Gastrocnemius medialis (tissue), 4 donors: ENCODE results near the gene CASTOR1. TPM values are rescaled to one million over a fixed set of nuclear protein-coding genes. Genes with fewer than 3 reads are reported as not detected.

Experiments used
- ATAC-seq, 2 donors: fragments of 150-250 bp; one replicate each; pipeline ENCODE4 v1.9.1; 2016
- DNase-seq, 2 donors: peaks; one replicate each; pipeline ENCODE4 v3.0.0-alpha.2; 2019
- H3K27ac ChIP-seq, 4 donors: fragments of 200-600 bp; sonication (generic); 1 replicate in 1 of 4; 2 replicates in 3 of 4; pipeline ENCODE4 v1.5.1; 2016 to 2018; ENCODE audit warnings: mild to moderate bottlenecking in 2 of 4, moderate library complexity in 1 of 4
- H3K27me3 ChIP-seq, 3 donors: fragments of 200-600 bp; sonication (generic) in 2 of 3; 1 replicate in 1 of 3; 2 replicates in 2 of 3; pipeline versions ENCODE4 v1.5.1 to v1.6.0; 2016 to 2019; ENCODE audit warnings: mild to moderate bottlenecking in 1 of 3, moderate library complexity in 1 of 3
- H3K36me3 ChIP-seq, 2 donors: fragments of 200-600 bp; sonication (generic) in 1 of 2; one replicate each; pipeline ENCODE4 v1.5.1; 2017 to 2018
- H3K4me1 ChIP-seq, 2 donors: fragments of 200-600 bp; sonication (generic) in 1 of 2; one replicate each; pipeline ENCODE4 v1.5.1; 2016 to 2017; ENCODE audit warnings: mild to moderate bottlenecking in 2 of 2
- H3K4me3 ChIP-seq, 4 donors: fragments of 200-600 bp; sonication (generic) in 3 of 4; 1 replicate in 1 of 4; 2 replicates in 3 of 4; pipeline ENCODE4 v1.5.1; 2016 to 2019; ENCODE audit warnings: mild to moderate bottlenecking in 2 of 4
- H3K9me3 ChIP-seq, 3 donors: fragments of 200-600 bp; sonication (generic) in 2 of 3; 1 replicate in 1 of 3; 2 replicates in 2 of 3; pipeline ENCODE4 v1.5.1; 2016 to 2019
- CTCF ChIP-seq, 5 experiments: fragments of 450-650 bp in 3 of 5; fragments of 200-600 bp in 2 of 5; sonication (generic) in 2 of 5; IDR thresholded peaks in 4 of 5; conservative IDR thresholded peaks in 1 of 5; 1 replicate in 4 of 5; 2 replicates in 1 of 5; pipeline ENCODE4 v1.5.1; 2016 to 2019; ENCODE audit warnings: antibody characterized with exemption in 5 of 5, mild to moderate bottlenecking in 3 of 5, moderate library complexity in 3 of 5
- POLR2A ChIP-seq, 2 donors: fragments of 450-650 bp; IDR thresholded peaks; one replicate each; pipeline ENCODE4 v1.6.1; 2017; ENCODE audit warnings: antibody characterized with exemption in 2 of 2, mild to moderate bottlenecking in 2 of 2, moderate library complexity in 2 of 2
- in situ Hi-C, 4 donors: fragments of 200-750 bp; cut with MboI; loops; one replicate each; pipeline versions ENCODE4 v1.15.0 to v1.8.0; 2017; ENCODE audit warnings: low sequenced_read_pairs in 4 of 4
- intact Hi-C: fragments of 100-400 bp; cut with DNase I; formaldehyde crosslinking; loops from one replicate; pipeline ENCODE4 v1.15.1; 2023; ENCODE audit warnings: low total_unique reads
- total RNA-seq, 4 donors: library from RNA; depleted of rRNA; stranded (reverse); fragments of >200 nt; gene quantifications; one replicate each; pipeline versions ENCODE4 v1.1.0 to v1.2.3, GENCODE V29; 2016

Gene CASTOR1
- total RNA-seq, 4 donors from 2014 or later: 3.5 to 6.5 (median 5.6) TPM

GRCh38 chr22:30297991-30298701 is 8.8 kb upstream of the CASTOR1 start:
- H3K9me3 ChIP-seq: no peaks in the 10 kb centered on the region
- intact Hi-C loops: no loop called here
- peaks cover 15 to 18% of the 10 kb centered on the region in 2 donors for H3K4me1 ChIP-seq
- H3K36me3 ChIP-seq: peaks cover 0 to 19% of the 10 kb centered on the region in 2 donors
- ATAC-seq (no peak), DNase-seq (no peak)
- in situ Hi-C loops: loop anchor here in 1 of 4 donors (10.0 kb wide), 1 partner anchor 67 kb away; no protein-coding TSS in a partner anchor
- no peak for TF ChIP-seq POLR2A (IDR thresholded peaks at IDR 0.05)
- TF ChIP-seq CTCF (IDR thresholded peaks at IDR 0.05 in 4 of 5, conservative IDR thresholded peaks at IDR 0.05 in 1 of 5): no peak
- no peaks in the 10 kb centered on the region for H3K27me3 ChIP-seq
- H3K4me3 ChIP-seq: no peak overlapping the region
- peak overlapping the region in 1 of 4 donors; percentile 16 for H3K27ac ChIP-seq

- Histone ChIP-seq H3K27me3 (no peaks in the 10 kb centered on the region), H3K4me1 (peaks cover 11 to 16% of the 10 kb centered on the region in 2 donors), H3K27ac (no peak overlapping the region), H3K9me3 (no peaks in the 10 kb centered on the region), H3K4me3 (no peak overlapping the region), H3K36me3 (peaks cover 0 to 19% of the 10 kb centered on the region in 2 donors)
- no peak for ATAC-seq
- intact Hi-C loops: no loop called here
- DNase-seq: no peak
- in situ Hi-C loops: loop anchor here in 1 of 4 donors (10.0 kb wide), 1 partner anchor 67 kb away; no protein-coding TSS in a partner anchor
- TF ChIP-seq POLR2A (IDR thresholded peaks at IDR 0.05): no peak
These were observed 8.1 kb upstream of the CASTOR1 start for GRCh38 chr22:30297276-30297990.

- no peak overlapping the region for H3K4me3 ChIP-seq
- ATAC-seq (no peak), DNase-seq (no peak)
- H3K4me1 ChIP-seq: peaks cover 7 to 14% of the 10 kb centered on the region in 2 donors
- TF ChIP-seq CTCF (IDR thresholded peaks at IDR 0.05 in 4 of 5, conservative IDR thresholded peaks at IDR 0.05 in 1 of 5): no peak
- in situ Hi-C loops (loop anchor here in 1 of 4 donors (10.0 kb wide), 1 partner anchor 68 kb away; no protein-coding TSS in a partner anchor), intact Hi-C loops (no loop called here)
- H3K27ac ChIP-seq: no peak overlapping the region
- H3K36me3 ChIP-seq: peaks cover 0 to 19% of the 10 kb centered on the region in 2 donors
- no peaks in the 10 kb centered on the region for H3K27me3 ChIP-seq
- H3K9me3 ChIP-seq: no peaks in the 10 kb centered on the region
These were observed 7.5 kb upstream of the CASTOR1 start for GRCh38 chr22:30296833-30297232.

- no peak for ATAC-seq
- DNase-seq: no peak
- TF ChIP-seq POLR2A (IDR thresholded peaks at IDR 0.05) (no peak), CTCF (IDR thresholded peaks at IDR 0.05 in 4 of 5, conservative IDR thresholded peaks at IDR 0.05 in 1 of 5) (no peak)
- in situ Hi-C loops (loop anchor here in 1 of 4 donors (10.0 kb wide), 1 partner anchor 68 kb away; no protein-coding TSS in a partner anchor), intact Hi-C loops (no loop called here)
- Histone ChIP-seq H3K27ac (no peak overlapping the region), H3K36me3 (peaks cover 0 to 19% of the 10 kb centered on the region in 2 donors), H3K4me3 (no peak overlapping the region), H3K4me1 (peaks cover 6 to 14% of the 10 kb centered on the region in 2 donors), H3K27me3 (no peaks in the 10 kb centered on the region), H3K9me3 (no peaks in the 10 kb centered on the region)
These were observed 7.0 kb upstream of the CASTOR1 start for GRCh38 chr22:30296324-30296723.

GRCh38 chr22:30295576-30295975 is 6.3 kb upstream of the CASTOR1 start:
- intact Hi-C loops: no loop called here
- ATAC-seq (no peak), DNase-seq (no peak)
- peaks cover 0 to 19% of the 10 kb centered on the region in 2 donors for H3K36me3 ChIP-seq
- in situ Hi-C loops: loop anchor here in 1 of 4 donors (10.0 kb wide), 1 partner anchor 69 kb away; no protein-coding TSS in a partner anchor
- H3K4me3 ChIP-seq: no peak overlapping the region
- no peak overlapping the region for H3K27ac ChIP-seq
- H3K27me3 ChIP-seq: no peaks in the 10 kb centered on the region
- H3K9me3 ChIP-seq: no peaks in the 10 kb centered on the region
- H3K4me1 ChIP-seq: peaks cover 6 to 14% of the 10 kb centered on the region in 2 donors
- TF ChIP-seq CTCF (IDR thresholded peaks at IDR 0.05 in 4 of 5, conservative IDR thresholded peaks at IDR 0.05 in 1 of 5) (no peak), POLR2A (IDR thresholded peaks at IDR 0.05) (no peak)
